ENCODE results near the gene ANXA4. TPM values are rescaled to one million over a fixed set of nuclear protein-coding genes. Genes with fewer than 3 reads are reported as not detected.

Gene ANXA4
- polyA plus RNA-seq, 2 of the 4 experiments (the other 2 are of a cell fraction): 341 to 554 TPM

DNA sequence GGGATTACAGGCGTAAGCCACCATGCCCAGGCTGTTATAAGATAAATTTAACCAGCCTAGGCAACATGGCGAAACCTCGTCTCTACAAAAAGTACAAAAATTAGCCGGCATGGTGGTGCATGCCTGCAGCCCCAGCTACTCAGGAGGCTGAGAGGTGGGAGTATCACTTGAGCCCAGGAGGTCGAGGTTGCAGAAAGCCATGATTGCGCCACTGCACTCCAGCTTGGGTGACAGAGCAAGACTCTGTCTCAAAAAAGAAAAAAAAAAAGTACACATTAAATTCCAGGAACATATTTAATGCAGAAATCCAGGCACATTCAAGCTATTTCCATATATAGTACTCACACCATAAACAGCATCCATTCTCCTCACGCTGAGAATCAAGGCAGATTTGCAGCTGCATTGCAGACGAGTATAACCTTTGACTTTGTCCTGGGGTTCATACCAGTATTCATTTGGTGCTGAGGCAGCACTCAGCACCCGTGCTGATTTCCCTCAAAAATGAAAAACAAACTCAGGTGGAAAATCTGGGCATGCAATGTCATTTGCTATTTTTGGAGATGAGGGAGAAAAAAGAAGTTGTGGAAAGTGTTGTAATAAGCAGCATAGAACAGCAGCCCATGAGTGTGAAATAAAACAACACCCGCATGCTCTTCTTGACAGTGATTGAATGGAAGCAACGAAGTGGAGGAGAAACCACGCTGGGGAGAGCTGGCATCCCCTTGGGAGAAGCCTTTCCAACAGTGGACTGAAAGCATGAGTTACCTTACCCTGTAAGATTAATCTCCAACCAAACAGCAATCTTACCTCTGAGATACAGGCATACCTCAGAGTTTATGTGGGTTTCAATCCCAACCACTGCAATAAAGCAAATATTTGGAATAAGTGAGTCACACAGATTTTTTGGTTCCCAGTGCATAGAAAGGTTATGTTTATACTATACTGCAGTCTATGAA lies 46.8 kb upstream of the ANXA4 start (continued):
- TF ChIP-seq PHF8 (IDR thresholded peaks at IDR 0.05; ENCODE audit: borderline replicate concordance, low read depth) (no peak), NPAS2 (CRISPR knock-in tag; IDR thresholded peaks at IDR 0.05; ENCODE audit: borderline replicate concordance) (no peak), FOXS1 (CRISPR knock-in tag; IDR thresholded peaks at IDR 0.05) (no peak; the same call in 1 of the 2 replicates), FOSB (CRISPR knock-in tag; IDR thresholded peaks at IDR 0.05) (no peak), RNF2 (IDR thresholded peaks at IDR 0.05; ENCODE audit: borderline replicate concordance, low read depth) (no peak), JUNB (IDR thresholded peaks at IDR 0.05) (peak; percentile 69), FOSL2 (IDR thresholded peaks at IDR 0.05) (peak; percentile 70), FOSL2 (CRISPR knock-in tag; IDR thresholded peaks at IDR 0.05) (peak; percentile 81), ZFP36 (IDR thresholded peaks at IDR 0.05; ENCODE audit: borderline replicate concordance, partially characterized antibody) (no peak), EHMT2 (IDR thresholded peaks at IDR 0.05; ENCODE audit: low read depth) (no peak), POLR2AphosphoS2 (conservative IDR thresholded peaks at IDR 0.05; ENCODE audit: low read length) (no peak), HMGXB4 (CRISPR knock-in tag; IDR thresholded peaks at IDR 0.05; ENCODE audit: borderline replicate concordance) (no peak), CTCF (IDR thresholded peaks at IDR 0.05) (no peak), PBX3 (IDR thresholded peaks at IDR 0.05) (no peak), HEYL (CRISPR knock-in tag; IDR thresholded peaks at IDR 0.05) (no peak), RAD21 (conservative IDR thresholded peaks at IDR 0.05 in 1 of 2, IDR thresholded peaks at IDR 0.05 in 1 of 2) (no peak; a peak in 2 of 5 replicates), MYC (IDR thresholded peaks at IDR 0.05; ENCODE audit: borderline replicate concordance, low read length) (no peak), ATOH8 (CRISPR knock-in tag; IDR thresholded peaks at IDR 0.05; ENCODE audit: low read depth) (no peak), RCOR1 (IDR thresholded peaks at IDR 0.05; ENCODE audit: low read depth, low read length) (no peak), KDM5A (IDR thresholded peaks at IDR 0.05) (no peak)
- TF ChIP-seq, protein P1, sequence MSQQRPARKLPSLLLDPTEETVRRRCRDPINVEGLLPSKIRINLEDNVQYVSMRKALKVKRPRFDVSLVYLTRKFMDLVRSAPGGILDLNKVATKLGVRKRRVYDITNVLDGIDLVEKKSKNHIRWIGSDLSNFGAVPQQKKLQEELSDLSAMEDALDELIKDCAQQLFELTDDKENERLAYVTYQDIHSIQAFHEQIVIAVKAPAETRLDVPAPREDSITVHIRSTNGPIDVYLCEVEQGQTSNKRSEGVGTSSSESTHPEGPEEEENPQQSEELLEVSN (IDR thresholded peaks at IDR 0.05; ENCODE audit: borderline replicate concordance, low read depth): peak; percentile 55; the same call in 1 of the 2 replicates

Data from A549 (cell line).